COLO668 (cell line): ENCODE results near the gene MIER2.
"Not testable (repeated sequence)": the region's sequence is repeated elsewhere in the genome, so short reads cannot be mapped to it uniquely, and the experiment has no call there.

Experiments
- DNase-seq: peaks from one replicate; lab custom pipeline; 2025; ENCODE audit not compliant: unreplicated experiment; lab: John Stamatoyannopoulos, UW

Gene MIER2

GRCh38 chr19:364496-365287, 20.1 kb upstream of the MIER2 start:
- DNase-seq = no peak

GRCh38 chr19:362683-363082, 18.1 kb upstream of the MIER2 start:
- DNase-seq = no peak

- DNase-seq = no peak
Observed at GRCh38 chr19:362154-362553, 17.6 kb upstream of the MIER2 start.

GRCh38 chr19:359653-359925, 15.0 kb upstream of the MIER2 start:
- no peak for DNase-seq

GRCh38 chr19:355536-355935, 10.9 kb upstream of the MIER2 start:
- DNase-seq = not testable (repeated sequence)

GRCh38 chr19:355134-355533, 10.5 kb upstream of the MIER2 start:
- no peak for DNase-seq

- no peak for DNase-seq
Observed at GRCh38 chr19:351976-352625, 7.5 kb upstream of the MIER2 start.

GRCh38 chr19:347946-348861, 3.6 kb upstream of the MIER2 start:
- DNase-seq = no peak

- no peak for DNase-seq
Observed at GRCh38 chr19:345320-345879, 804 bp upstream of the MIER2 start.

- peak; percentile 48 for DNase-seq
Observed at GRCh38 chr19:343941-344624, 513 bp downstream of the MIER2 start.

- DNase-seq = no peak
Observed at GRCh38 chr19:343451-343931, 1.1 kb downstream of the MIER2 start.

- no peak for DNase-seq
Observed at GRCh38 chr19:342801-343421, 1.7 kb downstream of the MIER2 start.

- no peak for DNase-seq
Observed at GRCh38 chr19:342128-342455, 2.5 kb downstream of the MIER2 start.

- no peak for DNase-seq
Observed at GRCh38 chr19:341386-342127, 3.0 kb downstream of the MIER2 start.

GRCh38 chr19:340620-341385, 3.8 kb downstream of the MIER2 start:
- no peak for DNase-seq

- no peak for DNase-seq
Observed at GRCh38 chr19:339262-339887, 5.2 kb downstream of the MIER2 start.

GRCh38 chr19:338421-338820, 6.2 kb downstream of the MIER2 start:
- DNase-seq = no peak

GRCh38 chr19:336067-336614, 8.5 kb downstream of the MIER2 start:
- DNase-seq = no peak
